K562 (cell line): ENCODE measurements around the gene C5orf24. TPM values are rescaled to one million over a fixed set of nuclear protein-coding genes. Genes with fewer than 3 reads are reported as not detected.

Experiments used
- ATAC-seq: fragments of 200-7000 bp; cut with Tn5 transposase; 3 replicates; pipeline ENCODE4 v1.9.1; 2020; ENCODE audit warnings: moderate library complexity
- BruUV-seq: library from RNA; stranded (reverse); fragments of 400-500 nt; replicated peaks from 2 replicates; lab custom pipeline; 2021; lab: Mats Ljungman, UMichigan
- CTCF ChIA-PET: fragments of 300-600 bp; formaldehyde crosslinking; extraction: SDS; loops from one replicate; lab custom pipeline; 2021; ENCODE audit warnings: low intra/inter-chr PET ratio; lab: Yijun Ruan, JAX
- POLR2A ChIA-PET: fragments of 300-600, 350-650 bp; sonication (Branson Sonifier 250); formaldehyde crosslinking; extraction: SDS; loops from one replicate; lab custom pipeline; 2021; ENCODE audit warnings: antibody characterized with exemption, inconsistent platforms; lab: Yijun Ruan, JAX
- DNase-seq, 4 experiments: peaks; one replicate each; pipeline versions ENCODE4 v3.0.0 to v3.0.0-alpha.2; 2011 to 2018; ENCODE audit warnings: low spot score in 3 of 4, mixed read lengths in 3 of 4; ENCODE audit errors: extremely low read depth in 1 of 4
- FAIRE-seq: peaks from 2 replicates; lab custom pipeline; 2011; peaks lifted over from hg19 to GRCh38; lab: Jason Lieb, UNC
- H2AFZ ChIP-seq: 2 replicates; pipeline ENCODE4 v1.6.0; 2011; ENCODE audit warnings: low read depth, low read length, control low read depth, inconsistent platforms
- H3K27ac ChIP-seq: fragments of 200-600 bp; 3 replicates; pipeline ENCODE4 v1.8.0; 2011; ENCODE audit warnings: low read depth, mild to moderate bottlenecking, control low read depth, inconsistent platforms, low read length, moderate library complexity, mixed read lengths; ENCODE audit errors: extremely low read depth
- H3K27me3 ChIP-seq, 2 experiments: fragments of 300-600 bp in 1 of 2; 2 replicates in 1 of 2; 3 replicates in 1 of 2; pipeline versions ENCODE4 v1.6.0 to v1.8.0; 2011; ENCODE audit warnings: inconsistent platforms in 2 of 2, low read length in 2 of 2, mild to moderate bottlenecking in 1 of 2, mixed read lengths in 1 of 2, moderate library complexity in 1 of 2; ENCODE audit not compliant: control insufficient read depth in 2 of 2, insufficient read depth in 2 of 2
- H3K36me3 ChIP-seq: fragments of 300-600 bp; 3 replicates; pipeline ENCODE4 v1.8.0; 2011; ENCODE audit warnings: mild to moderate bottlenecking, low read length, inconsistent platforms; ENCODE audit not compliant: control insufficient read depth, insufficient read depth
- H3K4me1 ChIP-seq, 2 experiments: fragments of 200-600 bp in 1 of 2; replicated peaks in 1 of 2; 2 replicates in 1 of 2; 3 replicates in 1 of 2; pipeline versions ENCODE4 v1.5.1 to v1.8.0; 2011; ENCODE audit warnings: inconsistent platforms in 2 of 2, low read length in 2 of 2, mild to moderate bottlenecking in 1 of 2, mixed read lengths in 1 of 2, moderate library complexity in 1 of 2; ENCODE audit not compliant: control insufficient read depth in 2 of 2, insufficient read depth in 2 of 2
- H3K4me2 ChIP-seq: 2 replicates; pipeline ENCODE4 v1.6.1; 2011; ENCODE audit warnings: low read length, control low read depth, inconsistent platforms, mixed read lengths; ENCODE audit not compliant: insufficient read depth
- H3K4me3 ChIP-seq: fragments of 200-600 bp; sonication (generic), shearing (Covaris generic); 2 replicates; pipeline ENCODE4 v1.5.1; 2016; ENCODE audit warnings: control low read depth, inconsistent platforms
- H3K79me2 ChIP-seq: fragments of 200-600 bp; 3 replicates; pipeline ENCODE4 v1.8.0; 2011; ENCODE audit warnings: low read length, inconsistent platforms; ENCODE audit not compliant: control insufficient read depth, insufficient read depth
- H3K9ac ChIP-seq, 2 experiments: 2 replicates each; pipeline versions ENCODE4 v1.6.0 to v1.6.1; 2011; ENCODE audit warnings: low read depth in 2 of 2, low read length in 2 of 2, control low read depth in 1 of 2, inconsistent platforms in 1 of 2, mild to moderate bottlenecking in 1 of 2, mixed read lengths in 1 of 2; ENCODE audit not compliant: insufficient read depth in 1 of 2
- H3K9me1 ChIP-seq: one replicate; pipeline ENCODE4 v1.6.0; 2011; ENCODE audit warnings: inconsistent platforms, mild to moderate bottlenecking, low read length, moderate library complexity; ENCODE audit not compliant: control insufficient read depth, insufficient read depth
- H3K9me3 ChIP-seq: replicated peaks from 2 replicates; pipeline ENCODE4 v1.5.1; 2011; ENCODE audit warnings: low read depth, low read length, inconsistent platforms; ENCODE audit not compliant: control insufficient read depth, insufficient read depth
- H4K20me1 ChIP-seq: replicated peaks from 2 replicates; pipeline ENCODE4 v1.6.1; 2011; ENCODE audit warnings: low read length, inconsistent platforms, mixed read lengths; ENCODE audit not compliant: control insufficient read depth, insufficient read depth
- HDAC1 ChIP-seq, 2 experiments: fragments of 450-650 bp; IDR thresholded peaks; 2 replicates each; pipeline ENCODE4 v1.6.1; 2016 to 2017; ENCODE audit warnings: inconsistent platforms in 1 of 2, mild to moderate bottlenecking in 1 of 2, moderate library complexity in 1 of 2
- NONO ChIP-seq, 2 experiments: fragments of 200-400 bp in 1 of 2; fragments of 450-650 bp in 1 of 2; formaldehyde crosslinking in 1 of 2; IDR thresholded peaks; 2 replicates each; pipeline ENCODE4 v1.6.1; 2017; ENCODE audit warnings: low read depth in 2 of 2, mild to moderate bottlenecking in 2 of 2, moderate library complexity in 2 of 2, low read length in 1 of 2
- NR2F6 ChIP-seq: fragments of 450-650 bp; formaldehyde crosslinking; IDR thresholded peaks from 2 replicates; pipeline ENCODE4 v1.4.0; 2020; ENCODE audit warnings: mild to moderate bottlenecking
- POLR2AphosphoS5 ChIP-seq: IDR thresholded peaks from 2 replicates; pipeline ENCODE4 v1.6.1; 2011; ENCODE audit warnings: mild to moderate bottlenecking, low read depth, low read length, moderate library complexity; ENCODE audit not compliant: control insufficient read depth, insufficient read depth
- SRSF9 ChIP-seq: fragments of 200-400 bp; formaldehyde crosslinking; IDR thresholded peaks from 2 replicates; pipeline ENCODE4 v1.6.1; 2017; ENCODE audit warnings: low read depth, low read length, borderline replicate concordance
- ZNF140 ChIP-seq: fragments of 250-450 bp; sonication (Bioruptor Pico); IDR thresholded peaks from 2 replicates; pipeline ENCODE4 v1.8.0; 2021; ENCODE audit warnings: moderate library complexity, mild to moderate bottlenecking, inconsistent platforms
- ZNF311 ChIP-seq: fragments of 250-450 bp; sonication (Bioruptor Pico); IDR thresholded peaks from 2 replicates; pipeline ENCODE4 v1.4.0; 2020; ENCODE audit warnings: mild to moderate bottlenecking, moderate library complexity
- WGBS: fragments of 100-300 bp; shearing (Covaris generic); methylation state at CpG from one replicate; pipeline ENCODE4 v1.1.6; 2016; ENCODE audit warnings: low coverage, mixed read lengths; ENCODE audit not compliant: insufficient coverage; ENCODE audit errors: missing lambda C conversion rate; 5-methylcytosine and 5-hydroxymethylcytosine counted together
- in situ Hi-C: fragments of 300-500 bp; cut with MboI; formaldehyde crosslinking; loops from 4 replicates; pipeline ENCODE4 v1.15.0; 2018; ENCODE audit warnings: inconsistent platforms, mixed read lengths
- intact Hi-C: fragments of 100-400 bp; cut with micrococcal nuclease; formaldehyde crosslinking; loops from 2 replicates; pipeline ENCODE4 v1.14.2; 2022
- polyA plus RNA-seq, 8 experiments: library from polyadenylated mRNA; depleted of rRNA in 4 of 8; stranded (reverse) in 5 of 8; unstranded in 3 of 8; fragments of >200 nt; fragmentation: Nextera tagmentation in 2 of 8; fragmentation: Illumina TruSeq in 1 of 8; extraction: Ambion mirVana in 2 of 8; extraction: Trizol in 1 of 8; gene quantifications; 2 replicates each; pipeline versions ENCODE4 v1.2.1 to v1.2.3, GENCODE V29; 2011 to 2014; ENCODE audit warnings: inconsistent platforms in 1 of 8, missing spikeins in 1 of 8
- total RNA-seq, 7 experiments: library from RNA; depleted of rRNA in 6 of 7; stranded (reverse); fragments of >200 nt in 6 of 7; fragmentation: Illumina TruSeq in 2 of 7; extraction: Trizol in 2 of 7; gene quantifications; 2 replicates each; pipeline versions ENCODE4 v1.2.1 to v1.2.3, GENCODE V29; 2011 to 2021; ENCODE audit warnings: low replicate concordance in 1 of 7

C5orf24 gene
- total and polyA plus RNA-seq, 9 of the 15 experiments (the other 6 are each of a cell fraction or from before 2014, with no cell fraction given) = 8.9 to 38.6 (median 28.4) TPM

- 87% methylated on average over 7 of the region's 7 CpGs for WGBS
- H3K9me3 ChIP-seq = no peaks in the 10 kb centered on the region
- ChIA-PET CTCF (no interaction called here), POLR2A (interaction anchor here (1.0 kb wide), 1 partner anchor 16 kb away, joined by 8 read pairs; no protein-coding TSS in a partner anchor)
- no peak overlapping the region for H3K4me2 ChIP-seq
- no peak overlapping the region for H3K9ac ChIP-seq
- H3K36me3 ChIP-seq = peaks cover 90% of the 10 kb centered on the region
- H3K4me1 ChIP-seq = no peaks in the 10 kb centered on the region
- in situ Hi-C loops = no loop called here
- H3K79me2 ChIP-seq = no peaks in the 10 kb centered on the region
- no TSS peak for BruUV-seq
- no peak for DNase-seq
- no peak overlapping the region for H3K27ac ChIP-seq
- intact Hi-C loops = no loop called here
- H2AFZ ChIP-seq = no peak overlapping the region
- no peaks in the 10 kb centered on the region for H3K27me3 ChIP-seq
- no peaks in the 10 kb centered on the region for H4K20me1 ChIP-seq
- no peak for ATAC-seq
- FAIRE-seq = no peak
- TF ChIP-seq NR2F6 (no peak), NONO (IDR thresholded peaks at IDR 0.05; ENCODE audit: low read depth in 2 of 2, low read length in 1 of 2) (no peak), HDAC1 (IDR thresholded peaks at IDR 0.05) (no peak), SRSF9 (no peak), POLR2AphosphoS5 (no peak), ZNF140 (CRISPR knock-in tag) (no peak), ZNF311 (CRISPR knock-in tag) (no peak)
- H3K9me1 ChIP-seq = no peaks in the 10 kb centered on the region
- H3K4me3 ChIP-seq = no peak overlapping the region
These were observed 20.6 kb upstream of the C5orf24 start for GRCh38 chr5:134825212-134825611.
